ENCODE results near the gene NEK4.

The NEK4 gene

DNA sequence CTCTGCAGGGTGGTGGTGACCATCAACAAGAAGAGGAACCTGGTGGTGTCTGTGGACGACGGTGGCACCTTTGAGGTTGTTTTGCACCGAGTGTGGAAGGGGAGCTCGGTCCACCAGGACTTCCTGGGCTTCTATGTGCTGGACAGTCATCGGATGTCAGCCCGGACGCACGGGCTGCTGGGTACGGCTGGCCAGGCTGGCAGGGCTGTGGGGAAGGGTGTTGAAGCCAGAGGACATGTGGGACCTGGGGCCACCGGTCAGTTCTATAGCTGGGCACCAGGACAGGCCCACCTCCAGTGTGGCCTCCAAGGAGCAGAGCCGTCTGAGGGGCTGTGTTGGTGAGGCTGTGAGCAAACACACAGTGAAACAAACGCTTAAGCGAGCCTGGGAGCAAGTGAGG, 20.0 kb upstream of the NEK4 start:
- H3K4me3 ChIP-seq (ENCODE audit: low read depth, low read length): no peak overlapping the region
- POLR2A ChIA-PET: no interaction called here
- CTCF ChIA-PET: no interaction called here
- TF ChIP-seq, protein P1, sequence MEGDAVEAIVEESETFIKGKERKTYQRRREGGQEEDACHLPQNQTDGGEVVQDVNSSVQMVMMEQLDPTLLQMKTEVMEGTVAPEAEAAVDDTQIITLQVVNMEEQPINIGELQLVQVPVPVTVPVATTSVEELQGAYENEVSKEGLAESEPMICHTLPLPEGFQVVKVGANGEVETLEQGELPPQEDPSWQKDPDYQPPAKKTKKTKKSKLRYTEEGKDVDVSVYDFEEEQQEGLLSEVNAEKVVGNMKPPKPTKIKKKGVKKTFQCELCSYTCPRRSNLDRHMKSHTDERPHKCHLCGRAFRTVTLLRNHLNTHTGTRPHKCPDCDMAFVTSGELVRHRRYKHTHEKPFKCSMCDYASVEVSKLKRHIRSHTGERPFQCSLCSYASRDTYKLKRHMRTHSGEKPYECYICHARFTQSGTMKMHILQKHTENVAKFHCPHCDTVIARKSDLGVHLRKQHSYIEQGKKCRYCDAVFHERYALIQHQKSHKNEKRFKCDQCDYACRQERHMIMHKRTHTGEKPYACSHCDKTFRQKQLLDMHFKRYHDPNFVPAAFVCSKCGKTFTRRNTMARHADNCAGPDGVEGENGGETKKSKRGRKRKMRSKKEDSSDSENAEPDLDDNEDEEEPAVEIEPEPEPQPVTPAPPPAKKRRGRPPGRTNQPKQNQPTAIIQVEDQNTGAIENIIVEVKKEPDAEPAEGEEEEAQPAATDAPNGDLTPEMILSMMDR (IDR thresholded peaks at IDR 0.05; ENCODE audit: insufficient read depth, low read length, missing control alignments): no peak
- no peak for DNase-seq (ENCODE audit: low read depth, low spot score)

DNA sequence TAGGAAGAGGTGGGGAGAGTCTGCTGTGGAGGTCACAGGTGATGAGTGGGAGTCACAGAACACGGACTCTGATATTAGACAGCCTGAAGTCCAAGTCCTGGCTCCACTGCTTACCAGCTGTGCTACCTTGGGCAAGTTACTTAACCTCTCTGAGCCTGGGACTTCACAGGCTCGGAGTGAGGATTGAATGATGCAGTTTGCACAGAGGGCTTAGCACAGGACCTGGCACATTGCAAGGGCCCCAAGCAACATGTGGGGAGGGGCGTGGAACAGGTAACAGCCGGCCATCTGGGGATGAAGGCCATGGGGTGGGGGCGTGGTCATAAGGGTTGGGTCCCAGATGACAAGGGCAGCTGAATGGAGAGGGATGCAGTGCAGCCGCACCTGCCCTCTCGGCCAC, 19.6 kb upstream of the NEK4 start:
- no peak overlapping the region for H3K4me3 ChIP-seq (ENCODE audit: low read depth, low read length)
- TF ChIP-seq, protein P1 (IDR thresholded peaks at IDR 0.05; ENCODE audit: insufficient read depth, low read length, missing control alignments): no peak
- ChIA-PET CTCF (interaction anchor here (1.5 kb wide), 1 partner anchor 11 kb away, joined by 4 read pairs; no protein-coding TSS in a partner anchor), POLR2A (no interaction called here)
- no peak for DNase-seq (ENCODE audit: low read depth, low spot score)

GRCh38 chr3:52789746-52790040, 19.0 kb upstream of the NEK4 start:
- no peak overlapping the region for H3K4me3 ChIP-seq (ENCODE audit: low read depth, low read length)

GRCh38 chr3:52788890-52789745, 18.4 kb upstream of the NEK4 start:
- POLR2A ChIA-PET: no interaction called here
- no peak for DNase-seq (ENCODE audit: low read depth, low spot score)
- CTCF ChIA-PET: interaction anchor here (1.1 to 1.5 kb wide), 2 partner anchors 9 to 10 kb away, joined by 3 to 4 read pairs; no protein-coding TSS in a partner anchor
- H3K4me3 ChIP-seq (ENCODE audit: low read depth, low read length): no peak overlapping the region
- TF ChIP-seq, protein P1 (IDR thresholded peaks at IDR 0.05; ENCODE audit: insufficient read depth, low read length, missing control alignments): no peak

More at GRCh38 chr3:52789746-52790040, 19.0 kb upstream of the NEK4 start:
- CTCF ChIA-PET: interaction anchor here (1.1 to 1.5 kb wide), 2 partner anchors 9 to 10 kb away, joined by 3 to 4 read pairs; no protein-coding TSS in a partner anchor
- POLR2A ChIA-PET: no interaction called here
- TF ChIP-seq, protein P1 (IDR thresholded peaks at IDR 0.05; ENCODE audit: insufficient read depth, low read length, missing control alignments): no peak
- DNase-seq (ENCODE audit: low read depth, low spot score): no peak

DNA sequence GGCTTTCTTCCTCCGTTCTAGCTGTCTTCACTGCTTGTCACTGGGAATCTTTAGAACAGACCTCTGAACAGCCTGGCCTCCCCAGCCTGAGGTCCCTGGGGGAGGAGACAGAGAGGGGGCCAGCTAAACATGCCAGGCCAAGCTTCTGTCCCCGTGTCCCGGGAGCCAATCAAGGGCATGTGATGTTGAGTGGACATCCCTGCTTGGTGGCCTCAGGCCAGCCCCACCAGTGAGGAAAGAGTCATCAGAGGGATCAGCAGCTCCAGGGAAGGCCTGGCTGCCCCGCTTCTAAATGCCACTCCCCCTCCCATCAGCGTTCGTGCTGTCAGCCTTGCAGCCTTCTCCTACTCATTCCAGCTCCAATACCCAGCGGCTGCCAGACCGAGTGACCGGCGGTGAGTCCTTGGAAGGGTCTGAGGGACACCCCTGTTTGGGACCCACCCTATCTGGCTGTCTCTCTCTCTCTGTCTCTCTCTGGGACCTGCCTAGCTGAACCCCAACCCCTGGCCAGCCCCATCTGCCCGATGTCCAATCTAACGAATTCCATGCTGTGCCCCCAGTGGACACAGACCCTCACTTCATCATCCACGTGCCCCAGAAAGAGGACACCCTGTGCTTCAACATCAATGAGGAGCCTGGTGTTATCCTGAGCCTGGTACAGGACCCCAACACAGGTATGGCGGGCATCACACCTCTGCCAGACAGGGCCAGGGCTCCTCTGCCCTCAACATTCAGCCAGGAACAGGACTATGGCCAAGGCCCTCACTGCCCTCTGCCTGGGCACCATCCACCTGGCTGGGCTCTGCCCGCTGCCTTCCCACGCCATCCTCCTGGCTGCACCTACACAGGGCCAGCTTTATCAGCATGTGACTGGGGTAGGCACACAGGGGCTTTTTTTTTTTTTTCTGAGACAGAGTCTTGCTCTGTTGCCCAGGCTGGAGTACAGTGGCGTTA, 17.2 kb upstream of the NEK4 start:
- POLR2A ChIA-PET: no interaction called here
- no peak overlapping the region for H3K4me3 ChIP-seq (ENCODE audit: low read depth, low read length)
- TF ChIP-seq, protein P1 (IDR thresholded peaks at IDR 0.05; ENCODE audit: insufficient read depth, low read length, missing control alignments): no peak
- DNase-seq (ENCODE audit: low read depth, low spot score): no peak
- CTCF ChIA-PET: interaction anchor here (1.4 kb wide), 1 partner anchor 33 kb away, joined by 3 read pairs; no protein-coding TSS in a partner anchor

- TF ChIP-seq, protein P1 (IDR thresholded peaks at IDR 0.05; ENCODE audit: insufficient read depth, low read length, missing control alignments): no peak
- ChIA-PET POLR2A (no interaction called here), CTCF (interaction anchor here (1.4 kb wide), 1 partner anchor 34 kb away, joined by 3 read pairs; no protein-coding TSS in a partner anchor)
- DNase-seq (ENCODE audit: low read depth, low spot score): no peak
- no peak overlapping the region for H3K4me3 ChIP-seq (ENCODE audit: low read depth, low read length)
These were observed 16.5 kb upstream of the NEK4 start for GRCh38 chr3:52787246-52787645.
